ENCODE results near the gene TP53TG3D.
"Not testable (repeated sequence)": the region's sequence is repeated elsewhere in the genome, so short reads cannot be mapped to it uniquely, and the experiment has no call there.

TP53TG3D gene

DNA sequence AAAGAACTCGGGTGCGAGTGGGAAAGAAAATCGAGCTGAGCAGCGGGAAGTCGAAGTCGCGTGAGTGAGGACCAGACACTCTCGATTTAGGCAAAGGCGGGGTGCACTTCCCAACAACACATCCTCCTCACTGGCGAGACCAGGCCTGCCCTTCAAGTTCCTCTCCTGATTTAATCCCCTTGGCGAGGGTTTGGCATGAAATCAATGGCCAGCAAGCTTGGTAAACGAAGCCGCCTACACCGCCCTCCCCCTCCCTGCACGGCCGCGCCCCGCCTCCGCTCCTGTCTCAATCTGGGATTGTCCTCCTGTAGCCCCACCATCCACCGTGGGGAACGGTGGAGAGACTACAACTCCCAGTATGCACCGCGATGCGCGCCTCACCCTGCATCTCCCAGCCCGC lies at the start of gene TP53TG3D:
TSS of gene TP53TG3D (plus strand) at position 301 of the 400 bp plus-strand sequence. CDS start at position 369, 68 bp downstream.
- not testable (repeated sequence) for DNase-seq; H3F3A ChIP-seq (ENCODE audit: insufficient read depth, low read length); H3K79me2 ChIP-seq (ENCODE audit: low read length); H3K27ac ChIP-seq (ENCODE audit: low read length); H4K20me1 ChIP-seq (ENCODE audit: insufficient read depth, low read length); H2AFZ ChIP-seq (ENCODE audit: low read length); H3K4me2 ChIP-seq (ENCODE audit: low read depth, low read length); H3K36me3 ChIP-seq (replicated peaks; ENCODE audit: insufficient read depth, low read length); H3K4me1 ChIP-seq (ENCODE audit: low read length); H3K27me3 ChIP-seq (replicated peaks; ENCODE audit: insufficient read depth, low read length); H3K9me3 ChIP-seq (replicated peaks; ENCODE audit: insufficient read depth, low read length); H3K9ac ChIP-seq (ENCODE audit: low read length); H3K4me3 ChIP-seq (ENCODE audit: low read length); H3K9me2 ChIP-seq (replicated peaks; ENCODE audit: insufficient read depth, low read length)

DNA sequence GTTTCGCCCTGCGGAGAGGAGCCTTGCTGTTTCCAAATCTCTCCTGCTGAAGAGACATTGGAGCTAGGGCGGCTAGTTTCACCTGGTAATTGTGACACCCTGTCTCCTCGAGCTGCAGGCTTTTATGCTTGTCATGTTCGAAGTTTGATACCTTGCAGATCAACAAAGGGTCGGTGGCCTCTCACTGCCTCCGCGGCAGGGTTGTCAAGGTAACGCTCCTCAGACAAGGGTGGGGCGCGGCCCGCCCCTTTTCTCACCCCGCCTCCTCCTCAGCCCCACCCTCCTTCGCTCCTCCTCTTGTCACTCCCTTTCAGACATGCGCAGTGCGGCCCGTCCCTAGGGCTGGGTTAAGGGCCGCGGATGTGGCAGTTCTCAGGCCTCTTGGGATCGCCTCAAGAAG lies 421 bp downstream of the TP53TG3D start:
- H3K79me2 ChIP-seq (ENCODE audit: low read length); H3K9ac ChIP-seq (ENCODE audit: low read length); H3K36me3 ChIP-seq (replicated peaks; ENCODE audit: insufficient read depth, low read length); DNase-seq; H4K20me1 ChIP-seq (ENCODE audit: insufficient read depth, low read length); H3F3A ChIP-seq (ENCODE audit: insufficient read depth, low read length); H3K9me3 ChIP-seq (replicated peaks; ENCODE audit: insufficient read depth, low read length); H3K4me3 ChIP-seq (ENCODE audit: low read length); H3K4me1 ChIP-seq (ENCODE audit: low read length); H3K27me3 ChIP-seq (replicated peaks; ENCODE audit: insufficient read depth, low read length); H3K27ac ChIP-seq (ENCODE audit: low read length); H2AFZ ChIP-seq (ENCODE audit: low read length); H3K9me2 ChIP-seq (replicated peaks; ENCODE audit: insufficient read depth, low read length); H3K4me2 ChIP-seq (ENCODE audit: low read depth, low read length): not testable (repeated sequence)

GRCh38 chr16:32261526-32261925 lies 8.4 kb downstream of the TP53TG3D start:
- H3K27me3 ChIP-seq (replicated peaks; ENCODE audit: insufficient read depth, low read length); DNase-seq: not testable (repeated sequence)

GRCh38 chr16:32263552-32263951 lies 10.5 kb downstream of the TP53TG3D start:
- H4K20me1 ChIP-seq (ENCODE audit: insufficient read depth, low read length); DNase-seq; H3K4me1 ChIP-seq (ENCODE audit: low read length); H3K27me3 ChIP-seq (replicated peaks; ENCODE audit: insufficient read depth, low read length); H3K4me3 ChIP-seq (ENCODE audit: low read length); H3K4me2 ChIP-seq (ENCODE audit: low read depth, low read length); H3K36me3 ChIP-seq (replicated peaks; ENCODE audit: insufficient read depth, low read length); H3K9ac ChIP-seq (ENCODE audit: low read length); H3K9me3 ChIP-seq (replicated peaks; ENCODE audit: insufficient read depth, low read length); H3K27ac ChIP-seq (ENCODE audit: low read length); H3F3A ChIP-seq (ENCODE audit: insufficient read depth, low read length); H3K79me2 ChIP-seq (ENCODE audit: low read length); H2AFZ ChIP-seq (ENCODE audit: low read length); H3K9me2 ChIP-seq (replicated peaks; ENCODE audit: insufficient read depth, low read length): not testable (repeated sequence)

More at GRCh38 chr16:32261526-32261925, 8.4 kb downstream of the TP53TG3D start:
- H3K4me3 ChIP-seq (ENCODE audit: low read length); H3K27ac ChIP-seq (ENCODE audit: low read length); H2AFZ ChIP-seq (ENCODE audit: low read length); H3K9me3 ChIP-seq (replicated peaks; ENCODE audit: insufficient read depth, low read length); H4K20me1 ChIP-seq (ENCODE audit: insufficient read depth, low read length); H3K79me2 ChIP-seq (ENCODE audit: low read length); H3K36me3 ChIP-seq (replicated peaks; ENCODE audit: insufficient read depth, low read length); H3K9me2 ChIP-seq (replicated peaks; ENCODE audit: insufficient read depth, low read length); H3K9ac ChIP-seq (ENCODE audit: low read length); H3F3A ChIP-seq (ENCODE audit: insufficient read depth, low read length); H3K4me1 ChIP-seq (ENCODE audit: low read length); H3K4me2 ChIP-seq (ENCODE audit: low read depth, low read length): not testable (repeated sequence)

DNA sequence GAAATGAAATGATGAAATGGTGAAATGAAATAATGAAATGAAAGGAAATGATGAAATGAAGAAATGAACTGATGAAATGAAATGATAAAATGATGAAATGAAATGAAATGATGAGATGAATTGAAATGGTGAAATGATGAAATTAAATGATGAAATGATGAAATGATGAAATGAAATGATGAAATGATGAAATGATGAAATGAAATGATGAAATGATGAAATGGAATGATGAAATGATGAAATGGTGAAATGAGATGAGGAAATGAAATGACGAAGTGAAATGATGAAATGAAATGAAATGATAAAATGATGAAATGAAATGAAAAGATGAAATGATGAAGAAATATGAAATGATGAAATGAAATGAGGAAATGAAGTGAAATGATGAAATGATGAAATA lies 28.8 kb downstream of the TP53TG3D start:
- H3K9me2 ChIP-seq (replicated peaks; ENCODE audit: insufficient read depth, low read length); H3K9ac ChIP-seq (ENCODE audit: low read length); H3K9me3 ChIP-seq (replicated peaks; ENCODE audit: insufficient read depth, low read length); H3K4me2 ChIP-seq (ENCODE audit: low read depth, low read length); H3K4me1 ChIP-seq (ENCODE audit: low read length); H3K79me2 ChIP-seq (ENCODE audit: low read length); H2AFZ ChIP-seq (ENCODE audit: low read length); H3K27me3 ChIP-seq (replicated peaks; ENCODE audit: insufficient read depth, low read length); H4K20me1 ChIP-seq (ENCODE audit: insufficient read depth, low read length); H3K27ac ChIP-seq (ENCODE audit: low read length); DNase-seq; H3K4me3 ChIP-seq (ENCODE audit: low read length); H3K36me3 ChIP-seq (replicated peaks; ENCODE audit: insufficient read depth, low read length); H3F3A ChIP-seq (ENCODE audit: insufficient read depth, low read length): not testable (repeated sequence)

GRCh38 chr16:32283024-32283423 lies 29.9 kb downstream of the TP53TG3D start:
- not testable (repeated sequence) for H3K4me1 ChIP-seq (ENCODE audit: low read length); H3K27me3 ChIP-seq (replicated peaks; ENCODE audit: insufficient read depth, low read length); H3K4me2 ChIP-seq (ENCODE audit: low read depth, low read length); H3K36me3 ChIP-seq (replicated peaks; ENCODE audit: insufficient read depth, low read length); H3F3A ChIP-seq (ENCODE audit: insufficient read depth, low read length); H3K79me2 ChIP-seq (ENCODE audit: low read length); H4K20me1 ChIP-seq (ENCODE audit: insufficient read depth, low read length); H3K4me3 ChIP-seq (ENCODE audit: low read length); H3K9ac ChIP-seq (ENCODE audit: low read length); H3K27ac ChIP-seq (ENCODE audit: low read length); H3K9me3 ChIP-seq (replicated peaks; ENCODE audit: insufficient read depth, low read length); H3K9me2 ChIP-seq (replicated peaks; ENCODE audit: insufficient read depth, low read length); DNase-seq; H2AFZ ChIP-seq (ENCODE audit: low read length)

DNA sequence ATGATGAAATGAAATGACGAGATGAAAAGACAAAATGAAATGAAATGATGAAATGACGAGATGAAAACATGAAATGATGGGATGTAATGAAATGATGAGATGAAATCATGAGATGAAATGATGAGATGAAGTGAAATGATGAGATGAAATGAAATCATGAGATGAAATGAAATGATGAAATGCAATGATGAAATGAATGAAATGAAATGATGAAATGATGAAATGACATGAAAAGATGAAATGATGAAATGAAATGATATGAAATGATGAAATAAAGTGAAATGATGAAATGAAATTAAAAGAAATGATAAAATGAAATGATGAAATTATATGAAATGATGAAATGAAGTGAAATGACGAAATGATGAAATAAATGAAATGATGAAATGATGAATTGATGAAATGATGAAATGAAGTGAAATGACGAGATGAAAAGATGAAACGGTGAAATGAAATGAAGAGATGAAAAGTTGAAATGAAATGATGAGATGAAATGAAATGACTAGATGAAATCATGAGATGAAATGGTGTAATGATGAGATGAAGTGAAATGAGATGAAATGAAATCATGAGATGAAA lies 30.9 kb downstream of the TP53TG3D start:
- not testable (repeated sequence) for H3K79me2 ChIP-seq (ENCODE audit: low read length); H3K9me3 ChIP-seq (replicated peaks; ENCODE audit: insufficient read depth, low read length); H3K27ac ChIP-seq (ENCODE audit: low read length); H3K27me3 ChIP-seq (replicated peaks; ENCODE audit: insufficient read depth, low read length); H2AFZ ChIP-seq (ENCODE audit: low read length); H3K4me3 ChIP-seq (ENCODE audit: low read length); H3K36me3 ChIP-seq (replicated peaks; ENCODE audit: insufficient read depth, low read length); H3K9ac ChIP-seq (ENCODE audit: low read length); H3K4me1 ChIP-seq (ENCODE audit: low read length); DNase-seq; H3K4me2 ChIP-seq (ENCODE audit: low read depth, low read length); H3F3A ChIP-seq (ENCODE audit: insufficient read depth, low read length); H4K20me1 ChIP-seq (ENCODE audit: insufficient read depth, low read length); H3K9me2 ChIP-seq (replicated peaks; ENCODE audit: insufficient read depth, low read length)

GRCh38 chr16:32284800-32285796 lies 32.0 kb downstream of the TP53TG3D start:
- not testable (repeated sequence) for H3K4me2 ChIP-seq (ENCODE audit: low read depth, low read length); H3K79me2 ChIP-seq (ENCODE audit: low read length); H3K4me1 ChIP-seq (ENCODE audit: low read length); DNase-seq; H3K36me3 ChIP-seq (replicated peaks; ENCODE audit: insufficient read depth, low read length); H4K20me1 ChIP-seq (ENCODE audit: insufficient read depth, low read length); H3K9ac ChIP-seq (ENCODE audit: low read length); H3K9me3 ChIP-seq (replicated peaks; ENCODE audit: insufficient read depth, low read length); H3K9me2 ChIP-seq (replicated peaks; ENCODE audit: insufficient read depth, low read length); H3K27ac ChIP-seq (ENCODE audit: low read length); H3F3A ChIP-seq (ENCODE audit: insufficient read depth, low read length); H2AFZ ChIP-seq (ENCODE audit: low read length); H3K4me3 ChIP-seq (ENCODE audit: low read length); H3K27me3 ChIP-seq (replicated peaks; ENCODE audit: insufficient read depth, low read length)

Data from MM.1S (cell line).